ENCODE data around the gene VAPA. TPM values are rescaled to one million over a fixed set of nuclear protein-coding genes. Genes with fewer than 3 reads are reported as not detected.

Gene VAPA
- total and polyA plus RNA-seq, 5 donors from 2014 or later = 163 to 286 (median 262) TPM

DNA sequence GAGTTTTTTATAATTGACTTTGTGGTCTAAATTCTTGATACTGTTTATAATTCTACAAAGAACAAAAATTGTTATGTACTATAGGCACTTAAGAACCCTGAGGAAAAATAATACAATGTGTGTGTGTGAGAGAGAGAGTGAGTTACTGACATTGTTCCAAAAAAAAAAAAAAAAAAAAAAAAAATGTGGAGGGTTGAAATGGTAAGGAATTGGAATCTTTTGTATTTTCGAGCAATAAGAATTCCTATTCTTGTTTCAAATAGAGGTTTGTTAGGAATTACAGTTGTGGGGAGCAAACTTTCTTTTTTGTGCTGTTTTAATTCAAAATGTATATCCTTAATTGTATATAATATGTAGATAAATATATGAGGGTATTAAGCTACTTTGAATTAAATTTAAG is 45.7 kb downstream of the VAPA start:
- H3K27ac Mint-ChIP-seq = no peak overlapping the region
- H3K9me3 Mint-ChIP-seq = no peaks in the 10 kb centered on the region
- Histone ChIP-seq H3K9me3 (ENCODE audit: control insufficient read depth in 2 of 2, low read length in 2 of 2) (no peaks in the 10 kb centered on the region), H3K27ac (ENCODE audit: insufficient read depth, low read length, poor library complexity, severe bottlenecking) (no peak overlapping the region), H3K36me3 (ENCODE audit: control insufficient read depth, insufficient read depth, low read length) (peaks cover 9% of the 10 kb centered on the region), H3K4me1 (ENCODE audit: control insufficient read depth, insufficient read depth, low read length, poor library complexity, severe bottlenecking) (no peaks in the 10 kb centered on the region), H3K4me3 (ENCODE audit: low read depth, low read length) (no peak overlapping the region), H3K27me3 (ENCODE audit: control insufficient read depth, insufficient read depth, low read length) (no peaks in the 10 kb centered on the region)
- no peaks in the 10 kb centered on the region for H3K36me3 Mint-ChIP-seq
- DNase-seq (no peak), ATAC-seq (ENCODE audit: low read depth in 2 of 2) (no peak)
- peaks cover 5 to 19% (median 8%) of the 10 kb centered on the region in 4 donors for H3K4me1 Mint-ChIP-seq
- no peak overlapping the region for H3K4me3 Mint-ChIP-seq
- H3K27me3 Mint-ChIP-seq = no peaks in the 10 kb centered on the region

DNA sequence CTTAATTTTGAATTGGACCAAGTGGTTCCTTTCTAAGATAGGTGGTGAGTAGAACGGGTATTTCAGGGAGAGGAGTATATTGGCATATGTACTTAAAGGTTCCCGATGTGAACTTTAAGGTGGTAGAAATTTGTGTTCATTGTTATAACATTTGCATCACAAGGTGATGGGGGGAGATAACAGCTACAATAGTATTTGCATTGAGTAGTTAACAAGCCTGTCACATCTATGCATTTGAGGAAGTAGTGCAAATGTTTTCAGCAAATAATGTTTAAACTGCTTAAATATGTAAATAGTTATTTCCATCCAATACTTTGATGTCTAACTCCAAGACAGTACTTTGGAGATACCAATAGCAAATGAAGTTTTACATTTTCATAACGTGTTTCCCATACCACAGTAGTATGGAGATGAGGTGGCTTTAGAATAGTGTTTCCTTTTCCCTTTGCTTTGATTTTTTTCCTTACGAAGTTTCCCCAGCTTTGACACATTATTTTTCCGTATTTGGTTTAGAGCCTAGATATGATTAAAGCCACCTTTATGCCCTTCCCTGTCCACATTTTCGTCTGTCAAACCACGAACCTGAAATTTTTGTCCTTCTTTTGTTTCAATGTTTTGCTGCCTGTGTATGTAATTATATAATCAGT is 46.6 kb downstream of the VAPA start:
- H3K27ac Mint-ChIP-seq = no peak overlapping the region

DNA sequence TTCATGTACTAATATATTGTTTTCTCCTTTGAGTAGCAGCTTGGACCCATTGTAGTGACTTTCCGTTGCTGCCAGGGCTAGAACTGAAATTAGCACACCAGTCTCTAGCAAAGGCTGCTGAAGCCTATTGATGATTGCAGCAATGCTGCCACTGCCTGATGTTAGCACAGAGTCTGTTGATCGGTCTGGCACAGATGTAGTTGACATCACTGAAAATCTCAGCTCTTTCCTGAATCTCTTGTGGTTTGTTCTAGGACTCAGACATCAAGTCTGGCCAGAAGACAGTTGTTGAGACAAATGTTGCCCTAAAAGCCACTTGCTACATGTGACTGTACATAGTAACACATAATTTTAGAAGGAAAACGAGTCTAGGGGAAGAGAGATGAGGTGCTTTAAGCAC is 47.2 kb downstream of the VAPA start:
- H3K27ac ChIP-seq (ENCODE audit: insufficient read depth, low read length, poor library complexity, severe bottlenecking) = no peak overlapping the region
- peaks cover 5 to 25% (median 13%) of the 10 kb centered on the region in 4 donors for H3K4me1 Mint-ChIP-seq
- H3K36me3 Mint-ChIP-seq = no peaks in the 10 kb centered on the region
- no peak overlapping the region for H3K4me3 ChIP-seq (ENCODE audit: low read depth, low read length)
- no peaks in the 10 kb centered on the region for H3K36me3 ChIP-seq (ENCODE audit: control insufficient read depth, insufficient read depth, low read length)
- no peaks in the 10 kb centered on the region for H3K27me3 ChIP-seq (ENCODE audit: control insufficient read depth, insufficient read depth, low read length)
- no peaks in the 10 kb centered on the region for H3K9me3 Mint-ChIP-seq
- no peaks in the 10 kb centered on the region for H3K27me3 Mint-ChIP-seq
- no peaks in the 10 kb centered on the region for H3K9me3 ChIP-seq (ENCODE audit: control insufficient read depth in 2 of 2, low read length in 2 of 2)
- no peak overlapping the region for H3K4me3 Mint-ChIP-seq
- no peak overlapping the region for H3K27ac Mint-ChIP-seq
- peak in 1 of 2 donors; percentile 22 for ATAC-seq (ENCODE audit: low read depth in 2 of 2)
- no peak for DNase-seq
- peaks cover 4% of the 10 kb centered on the region for H3K4me1 ChIP-seq (ENCODE audit: control insufficient read depth, insufficient read depth, low read length, poor library complexity, severe bottlenecking)

More for the DNA sequence above, 46.6 kb downstream of the VAPA start:
- Histone ChIP-seq H3K36me3 (ENCODE audit: control insufficient read depth, insufficient read depth, low read length) (peaks cover 3% of the 10 kb centered on the region), H3K9me3 (ENCODE audit: control insufficient read depth in 2 of 2, low read length in 2 of 2) (no peaks in the 10 kb centered on the region), H3K27ac (ENCODE audit: insufficient read depth, low read length, poor library complexity, severe bottlenecking) (no peak overlapping the region), H3K27me3 (ENCODE audit: control insufficient read depth, insufficient read depth, low read length) (no peaks in the 10 kb centered on the region), H3K4me1 (ENCODE audit: control insufficient read depth, insufficient read depth, low read length, poor library complexity, severe bottlenecking) (no peaks in the 10 kb centered on the region), H3K4me3 (ENCODE audit: low read depth, low read length) (no peak overlapping the region)
- Mint-ChIP-seq H3K9me3 (no peaks in the 10 kb centered on the region), H3K4me3 (no peak overlapping the region), H3K36me3 (no peaks in the 10 kb centered on the region), H3K4me1 (peaks cover 5 to 19% (median 9%) of the 10 kb centered on the region in 4 donors), H3K27me3 (no peaks in the 10 kb centered on the region)
- DNase-seq (no peak), ATAC-seq (ENCODE audit: low read depth in 2 of 2) (peak in 1 of 2 donors; percentile 11)

GRCh38 chr18:9965711-9966624 is 52.2 kb downstream of the VAPA start:
- H3K27ac Mint-ChIP-seq = no peak overlapping the region
- no peaks in the 10 kb centered on the region for H3K36me3 ChIP-seq (ENCODE audit: control insufficient read depth, insufficient read depth, low read length)
- peak overlapping the region in 1 of 4 donors; percentile 2 for H3K4me3 Mint-ChIP-seq
- H3K27me3 ChIP-seq (ENCODE audit: control insufficient read depth, insufficient read depth, low read length) = peaks cover 10% of the 10 kb centered on the region
- H3K27me3 Mint-ChIP-seq = peaks cover 19% of the 10 kb centered on the region
- no peak overlapping the region for H3K4me3 ChIP-seq (ENCODE audit: low read depth, low read length)
- H3K4me1 Mint-ChIP-seq = peaks cover 0 to 35% (median 14%) of the 10 kb centered on the region in 4 donors
- H3K9me3 Mint-ChIP-seq = peaks cover 0 to 2% (median 0%) of the 10 kb centered on the region in 7 donors
- ATAC-seq (ENCODE audit: low read depth in 2 of 2) (no peak), DNase-seq (no peak)
- H3K4me1 ChIP-seq (ENCODE audit: control insufficient read depth, insufficient read depth, low read length, poor library complexity, severe bottlenecking) = peaks cover 8% of the 10 kb centered on the region
- no peaks in the 10 kb centered on the region for H3K9me3 ChIP-seq (ENCODE audit: control insufficient read depth in 2 of 2, low read length in 2 of 2)
- H3K27ac ChIP-seq (ENCODE audit: insufficient read depth, low read length, poor library complexity, severe bottlenecking) = no peak overlapping the region
- H3K36me3 Mint-ChIP-seq = no peaks in the 10 kb centered on the region

GRCh38 chr18:9968081-9968848 is 54.4 kb downstream of the VAPA start:
- Mint-ChIP-seq H3K27ac (no peak overlapping the region), H3K4me3 (peak overlapping the region in 1 of 4 donors; percentile 63), H3K4me1 (peaks cover 5 to 32% (median 13%) of the 10 kb centered on the region in 4 donors), H3K27me3 (peaks cover 27% of the 10 kb centered on the region), H3K9me3 (peaks cover 0 to 2% (median 0%) of the 10 kb centered on the region in 7 donors), H3K36me3 (no peaks in the 10 kb centered on the region)
- DNase-seq (no peak), ATAC-seq (ENCODE audit: low read depth in 2 of 2) (no peak)
- H3K27ac ChIP-seq (ENCODE audit: insufficient read depth, low read length, poor library complexity, severe bottlenecking) = no peak overlapping the region
- H3K4me3 ChIP-seq (ENCODE audit: low read depth, low read length) = no peak overlapping the region
- peaks cover 8% of the 10 kb centered on the region for H3K4me1 ChIP-seq (ENCODE audit: control insufficient read depth, insufficient read depth, low read length, poor library complexity, severe bottlenecking)
- peaks cover 10% of the 10 kb centered on the region for H3K27me3 ChIP-seq (ENCODE audit: control insufficient read depth, insufficient read depth, low read length)
- H3K36me3 ChIP-seq (ENCODE audit: control insufficient read depth, insufficient read depth, low read length) = no peaks in the 10 kb centered on the region
- H3K9me3 ChIP-seq (ENCODE audit: control insufficient read depth in 2 of 2, low read length in 2 of 2) = no peaks in the 10 kb centered on the region

- Mint-ChIP-seq H3K27ac (no peak overlapping the region), H3K36me3 (no peaks in the 10 kb centered on the region), H3K4me1 (peaks cover 5 to 32% (median 13%) of the 10 kb centered on the region in 4 donors), H3K27me3 (peaks cover 32% of the 10 kb centered on the region), H3K9me3 (peaks cover 0 to 2% (median 0%) of the 10 kb centered on the region in 7 donors), H3K4me3 (no peak overlapping the region)
- ATAC-seq (ENCODE audit: low read depth in 2 of 2) (no peak), DNase-seq (no peak)
- Histone ChIP-seq H3K27me3 (ENCODE audit: control insufficient read depth, insufficient read depth, low read length) (peaks cover 10% of the 10 kb centered on the region), H3K4me1 (ENCODE audit: control insufficient read depth, insufficient read depth, low read length, poor library complexity, severe bottlenecking) (peaks cover 8% of the 10 kb centered on the region), H3K4me3 (ENCODE audit: low read depth, low read length) (no peak overlapping the region), H3K9me3 (ENCODE audit: control insufficient read depth in 2 of 2, low read length in 2 of 2) (no peaks in the 10 kb centered on the region), H3K27ac (ENCODE audit: insufficient read depth, low read length, poor library complexity, severe bottlenecking) (no peak overlapping the region), H3K36me3 (ENCODE audit: control insufficient read depth, insufficient read depth, low read length) (no peaks in the 10 kb centered on the region)
Measured at GRCh38 chr18:9969247-9969646, 55.4 kb downstream of the VAPA start.

- no peaks in the 10 kb centered on the region for H3K36me3 ChIP-seq (ENCODE audit: control insufficient read depth, insufficient read depth, low read length)
- no peak overlapping the region for H3K4me3 Mint-ChIP-seq
- DNase-seq = peak; percentile 32 to 79 (median 64)
- no peaks in the 10 kb centered on the region for H3K36me3 Mint-ChIP-seq
- H3K27me3 ChIP-seq (ENCODE audit: control insufficient read depth, insufficient read depth, low read length) = peaks cover 10% of the 10 kb centered on the region
- ATAC-seq (ENCODE audit: low read depth in 2 of 2) = peak; percentile 56 to 70
- no peak overlapping the region for H3K27ac ChIP-seq (ENCODE audit: insufficient read depth, low read length, poor library complexity, severe bottlenecking)
- H3K4me3 ChIP-seq (ENCODE audit: low read depth, low read length) = no peak overlapping the region
- peaks cover 0 to 10% (median 2%) of the 10 kb centered on the region in 7 donors for H3K9me3 Mint-ChIP-seq
- H3K27me3 Mint-ChIP-seq = peaks cover 37% of the 10 kb centered on the region
- H3K4me1 ChIP-seq (ENCODE audit: control insufficient read depth, insufficient read depth, low read length, poor library complexity, severe bottlenecking) = no peaks in the 10 kb centered on the region
- H3K9me3 ChIP-seq (ENCODE audit: control insufficient read depth in 2 of 2, low read length in 2 of 2) = peaks cover 1 to 5% of the 10 kb centered on the region in 2 experiments
- H3K27ac Mint-ChIP-seq = no peak overlapping the region
- H3K4me1 Mint-ChIP-seq = peaks cover 3 to 22% (median 5%) of the 10 kb centered on the region in 4 donors
Measured at GRCh38 chr18:9971313-9971920, 57.6 kb downstream of the VAPA start.

All from CD4-positive, CD25-positive, alpha-beta regulatory T cell (primary cell).